HepG2 (cell line): Measurements from ENCODE around the gene VAC14. TPM values are rescaled to one million over a fixed set of nuclear protein-coding genes. Genes with fewer than 3 reads are reported as not detected.

Experiments
- ATAC-seq: fragments of 200-7000 bp; cut with Tn5 transposase; 3 replicates; pipeline ENCODE4 v1.9.1; 2020; ENCODE audit warnings: mild to moderate bottlenecking, moderate library complexity
- BruUV-seq: library from RNA; stranded (reverse); fragments of 400-500 nt; replicated peaks from 2 replicates; lab custom pipeline; 2021; lab: Mats Ljungman, UMichigan
- CTCF ChIA-PET: fragments of 300-600 bp; formaldehyde crosslinking; extraction: SDS; loops from one replicate; lab custom pipeline; 2021; ENCODE audit warnings: low total read pairs, inconsistent platforms, low intra/inter-chr PET ratio; lab: Yijun Ruan, JAX
- POLR2A ChIA-PET: fragments of 350-600 bp; sonication (Branson Sonifier 250); formaldehyde crosslinking; loops from one replicate; lab custom pipeline; 2020; ENCODE audit warnings: antibody characterized with exemption, inconsistent platforms; lab: Yijun Ruan, JAX
- DNase-seq: peaks from one replicate; pipeline ENCODE4 v3.0.0-alpha.2; 2015; ENCODE audit warnings: low spot score
- FAIRE-seq: peaks from 3 replicates; lab custom pipeline; 2011; peaks lifted over from hg19 to GRCh38; lab: Jason Lieb, UNC
- H2AFZ ChIP-seq: one replicate; pipeline ENCODE4 v1.6.1; 2011; ENCODE audit warnings: low read length, inconsistent platforms
- H3K27ac ChIP-seq: fragments of 300-600 bp; 3 replicates; pipeline ENCODE4 v1.8.0; 2011; ENCODE audit warnings: mixed run types, mild to moderate bottlenecking, mixed read lengths, low read length, inconsistent platforms; ENCODE audit not compliant: insufficient read depth; ENCODE audit errors: extremely low read length
- H3K27me3 ChIP-seq, 2 experiments: fragments of 200-600 bp in 1 of 2; 2 replicates in 1 of 2; 3 replicates in 1 of 2; pipeline versions ENCODE4 v1.6.0 to v1.8.0; 2011; ENCODE audit warnings: low read length in 2 of 2, mild to moderate bottlenecking in 2 of 2, moderate library complexity in 2 of 2, inconsistent platforms in 1 of 2; ENCODE audit not compliant: insufficient read depth in 2 of 2, control insufficient read depth in 1 of 2
- H3K36me3 ChIP-seq, 2 experiments: fragments of 200-600 bp in 1 of 2; replicated peaks in 1 of 2; 2 replicates in 1 of 2; 3 replicates in 1 of 2; pipeline versions ENCODE4 v1.5.1 to v1.8.0; 2011; ENCODE audit warnings: low read length in 2 of 2, inconsistent platforms in 1 of 2; ENCODE audit not compliant: insufficient read depth in 2 of 2, control insufficient read depth in 1 of 2
- H3K4me1 ChIP-seq: 2 replicates; pipeline ENCODE4 v1.5.1; 2012; ENCODE audit warnings: low read length, inconsistent platforms; ENCODE audit not compliant: insufficient read depth
- H3K4me2 ChIP-seq: 2 replicates; pipeline ENCODE4 v1.6.0; 2011; ENCODE audit warnings: low read depth, low read length, inconsistent platforms
- H3K4me3 ChIP-seq, 3 experiments: fragments of 200-600 bp in 1 of 3; sonication (generic), shearing (Covaris generic) in 1 of 3; replicated peaks in 1 of 3; 2 replicates each; pipeline ENCODE4 v1.5.1; 2011 to 2016; ENCODE audit warnings: low read length in 3 of 3, inconsistent platforms in 2 of 3, low read depth in 2 of 3, mild to moderate bottlenecking in 2 of 3, control low read depth in 1 of 3, mixed read lengths in 1 of 3; ENCODE audit not compliant: insufficient read depth in 1 of 3
- H3K79me2 ChIP-seq: one replicate; pipeline ENCODE4 v1.6.1; 2011; ENCODE audit warnings: low read length, inconsistent platforms; ENCODE audit not compliant: insufficient read depth
- H3K9ac ChIP-seq: 2 replicates; pipeline ENCODE4 v1.6.0; 2011; ENCODE audit warnings: mild to moderate bottlenecking, low read depth, low read length, inconsistent platforms; ENCODE audit not compliant: insufficient read depth
- H3K9me3 ChIP-seq: 2 replicates; pipeline ENCODE4 v1.5.1; 2012; ENCODE audit warnings: mild to moderate bottlenecking, low read length
- H4K20me1 ChIP-seq: 2 replicates; pipeline ENCODE4 v1.6.0; 2011; ENCODE audit warnings: inconsistent platforms, mild to moderate bottlenecking, low read length, moderate library complexity; ENCODE audit not compliant: insufficient read depth
- SKI ChIP-seq: fragments of 450-650 bp; IDR thresholded peaks from one replicate; pipeline ENCODE4 v1.6.1; 2018; ENCODE audit warnings: mild to moderate bottlenecking; ENCODE audit not compliant: partially characterized antibody
- SP2 ChIP-seq: sonication (generic); formaldehyde crosslinking; IDR thresholded peaks from 2 replicates; pipeline ENCODE4 v1.5.1; 2020; ENCODE audit warnings: mild to moderate bottlenecking, missing genetic modification reagents
- ZNF556 ChIP-seq: sonication (generic); formaldehyde crosslinking; IDR thresholded peaks from 2 replicates; pipeline ENCODE4 v1.4.0; 2020; ENCODE audit warnings: mild to moderate bottlenecking, missing genetic modification reagents, borderline replicate concordance
- WGBS: methylation state at CpG from one replicate; pipeline ENCODE4 v1.1.6; 2017; ENCODE audit warnings: low lambda C conversion rate; 5-methylcytosine and 5-hydroxymethylcytosine counted together
- in situ Hi-C: cut with HindIII; loops from 2 replicates; pipeline ENCODE4 v1.10.0; 2017; ENCODE audit warnings: low pct_unique_long_range_greater_than_20kb; ENCODE audit not compliant: extremely low pct_ligation_motif_present
- intact Hi-C: fragments of 100-400 bp; cut with micrococcal nuclease; formaldehyde crosslinking; loops from one replicate; pipeline ENCODE4 v1.10.0; 2022; ENCODE audit not compliant: unreplicated experiment
- polyA plus RNA-seq, 8 experiments: library from polyadenylated mRNA; depleted of rRNA in 3 of 8; stranded (reverse) in 7 of 8; unstranded in 1 of 8; fragments of >200 nt; fragmentation: Illumina TruSeq in 4 of 8; extraction: Trizol in 4 of 8; gene quantifications; 2 replicates each; pipeline versions ENCODE4 v1.2.1 to v1.2.3, GENCODE V29; 2011 to 2016; ENCODE audit warnings: low read depth in 4 of 8, missing spikeins in 1 of 8, mixed read lengths in 1 of 8; ENCODE audit not compliant: insufficient read depth in 1 of 8
- total RNA-seq, 5 experiments: library from RNA; depleted of rRNA; stranded (reverse); fragments of >200 nt; fragmentation: Illumina TruSeq; extraction: Trizol; gene quantifications; 2 replicates each; pipeline ENCODE4 v1.2.3, GENCODE V29; 2016; ENCODE audit warnings: low read depth in 1 of 5
- TF ChIP-seq, protein P1 (sequence below), 2 experiments: sonication (generic) in 1 of 2; formaldehyde crosslinking in 1 of 2; IDR thresholded peaks; 2 replicates each; pipeline versions ENCODE4 v1.4.0 to v1.6.1; 2016 to 2020; ENCODE audit warnings: borderline replicate concordance in 1 of 2, low read depth in 1 of 2, mild to moderate bottlenecking in 1 of 2, missing genetic modification reagents in 1 of 2

Gene VAC14
- total and polyA plus RNA-seq, 2 of the 13 experiments (the other 11 are each of a cell fraction or from before 2014, with no cell fraction given), result 23.5 to 24.6 TPM

DNA sequence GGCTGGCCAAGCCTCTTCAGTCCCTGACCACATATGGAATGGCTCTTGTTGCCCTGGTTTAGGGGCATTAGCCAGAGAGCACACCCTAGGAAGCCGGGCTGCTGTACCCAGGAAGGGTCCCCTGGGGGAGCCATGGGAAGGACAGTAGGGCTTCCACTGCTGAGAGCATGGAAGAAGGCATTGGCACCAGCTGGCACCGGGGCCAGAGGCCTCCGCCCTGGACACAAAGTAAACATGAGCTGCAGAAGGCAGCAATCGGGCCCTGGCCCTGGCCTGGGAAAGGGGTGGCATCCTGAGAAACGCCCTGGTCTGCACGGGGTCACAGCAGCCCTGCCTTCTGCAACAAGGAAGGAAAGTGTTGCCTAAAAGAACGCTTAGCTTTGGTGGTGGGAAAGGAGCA is 49.4 kb downstream of the VAC14 start:
- Histone ChIP-seq H3K27ac (no peak overlapping the region), H3K4me2 (no peak overlapping the region), H4K20me1 (no peaks in the 10 kb centered on the region), H3K9me3 (no peaks in the 10 kb centered on the region), H3K36me3 (peaks cover 4 to 8% of the 10 kb centered on the region in 2 experiments), H2AFZ (no peak overlapping the region), H3K27me3 (no peaks in the 10 kb centered on the region), H3K79me2 (no peaks in the 10 kb centered on the region), H3K4me1 (peaks cover 38% of the 10 kb centered on the region), H3K9ac (no peak overlapping the region), H3K4me3 (no peak overlapping the region)
- ChIA-PET POLR2A (interaction anchor here (0.9 to 2.2 kb wide), 3 partner anchors 9 to 70 kb away, joined by 3 to 11 read pairs (median 9); no protein-coding TSS in a partner anchor), CTCF (no interaction called here)
- no TSS peak for BruUV-seq
- 89% methylated on average over 5 of the region's 7 CpGs for WGBS
- TF ChIP-seq ZNF556 (CRISPR knock-in tag) (no peak), SKI (no peak), SP2 (CRISPR knock-in tag) (no peak)
- TF ChIP-seq, protein P1, sequence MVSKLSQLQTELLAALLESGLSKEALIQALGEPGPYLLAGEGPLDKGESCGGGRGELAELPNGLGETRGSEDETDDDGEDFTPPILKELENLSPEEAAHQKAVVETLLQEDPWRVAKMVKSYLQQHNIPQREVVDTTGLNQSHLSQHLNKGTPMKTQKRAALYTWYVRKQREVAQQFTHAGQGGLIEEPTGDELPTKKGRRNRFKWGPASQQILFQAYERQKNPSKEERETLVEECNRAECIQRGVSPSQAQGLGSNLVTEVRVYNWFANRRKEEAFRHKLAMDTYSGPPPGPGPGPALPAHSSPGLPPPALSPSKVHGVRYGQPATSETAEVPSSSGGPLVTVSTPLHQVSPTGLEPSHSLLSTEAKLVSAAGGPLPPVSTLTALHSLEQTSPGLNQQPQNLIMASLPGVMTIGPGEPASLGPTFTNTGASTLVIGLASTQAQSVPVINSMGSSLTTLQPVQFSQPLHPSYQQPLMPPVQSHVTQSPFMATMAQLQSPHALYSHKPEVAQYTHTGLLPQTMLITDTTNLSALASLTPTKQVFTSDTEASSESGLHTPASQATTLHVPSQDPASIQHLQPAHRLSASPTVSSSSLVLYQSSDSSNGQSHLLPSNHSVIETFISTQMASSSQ (IDR thresholded peaks at IDR 0.05; ENCODE audit: low read depth), result no peak
- TF ChIP-seq, protein P1 (CRISPR knock-in tag; IDR thresholded peaks at IDR 0.05; ENCODE audit: borderline replicate concordance), result no peak
- in situ Hi-C loops (no loop called here), intact Hi-C loops (no loop called here)
- DNase-seq, result no peak
- no peak for ATAC-seq
- FAIRE-seq, result no peak
